WERI-Rb-1 (cell line): ENCODE measurements around the gene SPATA13.

Experiments used
- DNase-seq: peaks from one replicate; pipeline ENCODE4 v3.0.0-alpha.2; 2020
- H3K27ac ChIP-seq: fragments of 250-450 bp; sonication (Bioruptor Pico); 2 replicates; pipeline ENCODE4 v1.5.1; 2020; ENCODE audit warnings: mild to moderate bottlenecking, moderate library complexity
- H3K27me3 ChIP-seq: fragments of 250-450 bp; sonication (Bioruptor Pico); 2 replicates; pipeline ENCODE4 v1.5.1; 2021; ENCODE audit warnings: mild to moderate bottlenecking, low read depth, moderate library complexity; ENCODE audit not compliant: insufficient read depth, severe bottlenecking
- H3K36me3 ChIP-seq: fragments of 250-450 bp; sonication (Bioruptor Pico); 2 replicates; pipeline ENCODE4 v1.5.1; 2020; ENCODE audit warnings: mild to moderate bottlenecking, moderate library complexity
- H3K4me3 ChIP-seq: 2 replicates; pipeline ENCODE4 v1.5.1; 2011; ENCODE audit warnings: low read depth, mild to moderate bottlenecking, control low read depth, low read length
- H3K9me3 ChIP-seq: fragments of 250-450 bp; sonication (Bioruptor Pico); 2 replicates; pipeline ENCODE4 v1.5.1; 2021; ENCODE audit warnings: mild to moderate bottlenecking, moderate library complexity; ENCODE audit not compliant: severe bottlenecking
- TF ChIP-seq, protein P1 (sequence below): IDR thresholded peaks from 2 replicates; pipeline ENCODE4 v1.5.1; 2011; ENCODE audit warnings: low read depth, mild to moderate bottlenecking, control low read depth, inconsistent platforms, low read length

The SPATA13 gene

DNA sequence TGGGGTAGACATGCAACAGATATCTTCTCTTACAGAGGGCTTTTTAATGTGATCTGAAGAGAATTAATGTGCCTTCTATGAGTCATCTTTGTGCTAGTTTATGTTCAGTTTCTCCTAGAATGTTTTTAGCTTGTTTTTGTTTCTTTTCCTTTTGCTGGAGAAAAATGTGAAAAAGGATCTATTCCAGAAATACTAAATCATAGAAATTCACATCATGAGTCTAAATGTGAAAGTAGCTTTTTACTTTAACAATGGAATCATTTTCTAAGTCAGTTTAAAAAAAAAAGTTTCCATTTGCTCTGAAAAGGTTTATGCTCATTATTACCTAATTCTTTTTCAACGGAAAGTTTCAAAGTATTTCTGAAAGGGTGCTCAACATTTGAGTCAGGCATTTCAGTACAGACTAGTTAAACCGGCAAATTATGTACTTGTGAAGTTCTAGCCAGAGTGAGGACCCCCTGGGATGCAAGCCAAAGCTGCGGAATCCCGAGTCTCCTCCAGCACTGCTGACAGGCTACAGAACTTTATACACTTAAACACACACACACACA, 72.9 kb downstream of the SPATA13 start:
- no peak for DNase-seq
- TF ChIP-seq, protein P1, sequence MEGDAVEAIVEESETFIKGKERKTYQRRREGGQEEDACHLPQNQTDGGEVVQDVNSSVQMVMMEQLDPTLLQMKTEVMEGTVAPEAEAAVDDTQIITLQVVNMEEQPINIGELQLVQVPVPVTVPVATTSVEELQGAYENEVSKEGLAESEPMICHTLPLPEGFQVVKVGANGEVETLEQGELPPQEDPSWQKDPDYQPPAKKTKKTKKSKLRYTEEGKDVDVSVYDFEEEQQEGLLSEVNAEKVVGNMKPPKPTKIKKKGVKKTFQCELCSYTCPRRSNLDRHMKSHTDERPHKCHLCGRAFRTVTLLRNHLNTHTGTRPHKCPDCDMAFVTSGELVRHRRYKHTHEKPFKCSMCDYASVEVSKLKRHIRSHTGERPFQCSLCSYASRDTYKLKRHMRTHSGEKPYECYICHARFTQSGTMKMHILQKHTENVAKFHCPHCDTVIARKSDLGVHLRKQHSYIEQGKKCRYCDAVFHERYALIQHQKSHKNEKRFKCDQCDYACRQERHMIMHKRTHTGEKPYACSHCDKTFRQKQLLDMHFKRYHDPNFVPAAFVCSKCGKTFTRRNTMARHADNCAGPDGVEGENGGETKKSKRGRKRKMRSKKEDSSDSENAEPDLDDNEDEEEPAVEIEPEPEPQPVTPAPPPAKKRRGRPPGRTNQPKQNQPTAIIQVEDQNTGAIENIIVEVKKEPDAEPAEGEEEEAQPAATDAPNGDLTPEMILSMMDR, result no peak

DNA sequence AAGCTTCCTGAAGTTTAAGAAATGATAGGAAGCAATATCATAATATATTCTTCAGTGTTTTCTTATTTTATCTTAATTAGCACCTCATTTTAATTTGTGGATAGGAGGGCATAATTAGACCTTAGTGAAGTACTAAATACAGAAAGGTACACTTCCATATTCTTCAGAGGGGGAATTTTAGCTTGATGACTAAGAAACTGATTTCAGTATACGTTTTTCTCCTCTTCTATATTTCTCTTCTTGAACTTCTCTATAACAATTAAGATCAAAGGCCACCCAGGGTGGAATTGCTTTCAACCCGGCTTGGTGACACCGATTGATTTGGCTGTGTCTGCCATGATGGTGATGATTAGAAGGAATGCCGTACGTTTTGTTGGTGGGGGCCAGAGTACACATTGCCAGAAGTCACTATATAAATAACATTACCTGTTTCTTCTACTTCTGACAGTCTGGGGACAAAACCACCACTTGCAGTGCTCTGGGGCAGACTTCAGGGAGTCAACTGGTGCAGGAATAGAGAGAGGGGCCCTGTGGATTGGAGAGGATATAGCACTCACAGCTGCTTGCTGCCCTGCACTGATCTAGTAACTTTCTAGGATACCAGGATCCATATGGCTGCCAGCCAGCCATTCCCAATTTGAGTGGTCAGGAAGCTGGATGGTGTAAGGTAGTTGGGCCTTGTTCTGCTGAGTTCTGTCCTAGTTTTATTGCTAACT, 73.8 kb downstream of the SPATA13 start:
- no peaks in the 10 kb centered on the region for H3K27me3 ChIP-seq
- H3K4me3 ChIP-seq, result no peak overlapping the region
- H3K9me3 ChIP-seq, result no peaks in the 10 kb centered on the region
- DNase-seq, result no peak
- TF ChIP-seq, protein P1, result no peak
- H3K27ac ChIP-seq, result no peak overlapping the region
- H3K36me3 ChIP-seq, result no peaks in the 10 kb centered on the region

More for the DNA sequence above, 72.9 kb downstream of the SPATA13 start:
- H3K36me3 ChIP-seq, result no peaks in the 10 kb centered on the region
- H3K27me3 ChIP-seq, result no peaks in the 10 kb centered on the region
- H3K27ac ChIP-seq, result no peak overlapping the region
- no peaks in the 10 kb centered on the region for H3K9me3 ChIP-seq
- no peak overlapping the region for H3K4me3 ChIP-seq

DNA sequence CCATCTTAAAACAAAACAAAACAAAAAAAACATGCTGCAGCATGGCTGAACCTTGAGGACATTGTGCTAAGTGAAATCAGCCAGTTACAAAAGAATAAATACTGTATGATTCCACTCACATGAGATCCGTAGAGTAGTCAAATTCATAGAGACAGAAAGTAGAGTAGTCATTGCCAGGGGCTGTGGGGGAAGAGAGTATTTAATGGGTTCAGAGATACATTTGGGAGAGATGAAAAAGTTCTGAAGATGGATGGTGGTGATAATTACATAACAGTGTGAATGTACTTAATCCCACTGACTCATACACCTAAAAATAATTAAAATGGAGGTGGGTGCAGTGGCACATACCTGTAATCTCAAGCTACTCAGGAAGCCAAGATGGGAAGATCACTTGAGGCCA, 76.8 kb downstream of the SPATA13 start:
- DNase-seq, result no peak
- Histone ChIP-seq H3K27ac (no peak overlapping the region), H3K36me3 (no peaks in the 10 kb centered on the region), H3K4me3 (no peak overlapping the region), H3K9me3 (no peaks in the 10 kb centered on the region), H3K27me3 (no peaks in the 10 kb centered on the region)
- TF ChIP-seq, protein P1, result no peak

DNA sequence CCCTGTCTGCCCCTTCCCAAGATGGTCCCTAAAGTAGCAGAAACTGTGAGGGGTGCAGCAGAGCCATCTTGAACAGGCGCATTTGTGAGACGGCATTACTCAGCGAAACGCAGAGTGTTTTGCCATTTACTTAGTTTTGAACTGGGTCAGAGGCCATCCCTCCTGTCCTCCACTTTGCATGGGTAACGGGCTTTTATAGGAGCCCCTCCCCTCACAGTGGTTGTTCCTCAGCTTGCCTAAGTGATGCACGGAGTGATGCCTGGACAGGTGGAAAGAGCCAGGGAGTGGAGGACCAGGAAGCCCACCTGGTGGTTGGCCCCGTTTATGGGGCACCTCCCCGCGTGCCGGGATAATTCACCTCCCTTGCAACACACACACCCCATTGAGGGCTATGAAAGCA, 80.8 kb downstream of the SPATA13 start:
- Histone ChIP-seq H3K4me3 (no peak overlapping the region), H3K27me3 (no peaks in the 10 kb centered on the region), H3K9me3 (no peaks in the 10 kb centered on the region), H3K36me3 (no peaks in the 10 kb centered on the region), H3K27ac (no peak overlapping the region)
- DNase-seq, result no peak
- TF ChIP-seq, protein P1, result no peak

DNA sequence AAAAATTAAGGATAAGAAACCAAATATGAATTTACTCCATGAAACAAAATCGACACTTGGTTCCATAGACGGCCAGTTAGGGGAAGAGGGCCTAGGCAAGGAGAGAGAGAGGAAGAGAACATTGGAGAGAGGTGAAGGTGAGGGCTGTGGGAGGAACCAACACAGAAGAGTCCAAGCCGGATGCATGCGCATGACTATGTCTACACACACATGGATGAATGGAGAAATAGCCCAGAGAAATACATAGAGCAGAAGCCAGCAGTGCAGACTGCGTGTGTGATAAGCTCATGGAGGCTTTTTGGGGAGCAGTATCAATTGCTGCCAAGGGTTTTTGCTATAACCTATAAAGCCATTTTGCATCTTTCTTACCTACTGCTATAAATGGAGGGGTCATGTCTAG, 81.6 kb downstream of the SPATA13 start:
- Histone ChIP-seq H3K4me3 (no peak overlapping the region), H3K36me3 (no peaks in the 10 kb centered on the region), H3K9me3 (no peaks in the 10 kb centered on the region), H3K27ac (no peak overlapping the region), H3K27me3 (no peaks in the 10 kb centered on the region)
- TF ChIP-seq, protein P1, result no peak
- no peak for DNase-seq
